ENCODE results near the gene TBC1D25.

The TBC1D25 gene

DNA sequence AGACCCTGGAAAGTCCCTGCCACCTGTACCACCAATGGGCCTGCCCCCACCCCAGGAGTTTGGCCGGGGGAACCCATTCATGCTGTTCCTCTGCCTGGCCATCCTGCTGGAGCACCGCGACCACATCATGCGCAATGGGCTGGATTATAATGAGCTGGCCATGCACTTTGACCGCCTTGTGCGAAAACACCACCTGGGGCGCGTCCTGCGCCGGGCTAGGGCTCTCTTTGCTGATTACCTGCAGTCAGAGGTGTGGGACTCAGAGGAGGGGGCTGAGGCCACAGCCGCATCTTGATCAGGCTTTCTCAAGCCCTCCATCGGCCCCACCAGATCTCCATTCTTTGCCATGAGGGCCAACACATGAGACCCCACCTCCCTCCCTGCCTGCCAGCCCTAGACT is 21.2 kb downstream of the TBC1D25 start:
- no peak for DNase-seq (ENCODE audit: low read depth)

- DNase-seq (ENCODE audit: low read depth): peak; percentile 17
Measured at GRCh38 chrX:48569958-48570357, 30.4 kb downstream of the TBC1D25 start.

- no peak for DNase-seq (ENCODE audit: low read depth)
Measured at GRCh38 chrX:48573690-48574269, 34.3 kb downstream of the TBC1D25 start.

DNA sequence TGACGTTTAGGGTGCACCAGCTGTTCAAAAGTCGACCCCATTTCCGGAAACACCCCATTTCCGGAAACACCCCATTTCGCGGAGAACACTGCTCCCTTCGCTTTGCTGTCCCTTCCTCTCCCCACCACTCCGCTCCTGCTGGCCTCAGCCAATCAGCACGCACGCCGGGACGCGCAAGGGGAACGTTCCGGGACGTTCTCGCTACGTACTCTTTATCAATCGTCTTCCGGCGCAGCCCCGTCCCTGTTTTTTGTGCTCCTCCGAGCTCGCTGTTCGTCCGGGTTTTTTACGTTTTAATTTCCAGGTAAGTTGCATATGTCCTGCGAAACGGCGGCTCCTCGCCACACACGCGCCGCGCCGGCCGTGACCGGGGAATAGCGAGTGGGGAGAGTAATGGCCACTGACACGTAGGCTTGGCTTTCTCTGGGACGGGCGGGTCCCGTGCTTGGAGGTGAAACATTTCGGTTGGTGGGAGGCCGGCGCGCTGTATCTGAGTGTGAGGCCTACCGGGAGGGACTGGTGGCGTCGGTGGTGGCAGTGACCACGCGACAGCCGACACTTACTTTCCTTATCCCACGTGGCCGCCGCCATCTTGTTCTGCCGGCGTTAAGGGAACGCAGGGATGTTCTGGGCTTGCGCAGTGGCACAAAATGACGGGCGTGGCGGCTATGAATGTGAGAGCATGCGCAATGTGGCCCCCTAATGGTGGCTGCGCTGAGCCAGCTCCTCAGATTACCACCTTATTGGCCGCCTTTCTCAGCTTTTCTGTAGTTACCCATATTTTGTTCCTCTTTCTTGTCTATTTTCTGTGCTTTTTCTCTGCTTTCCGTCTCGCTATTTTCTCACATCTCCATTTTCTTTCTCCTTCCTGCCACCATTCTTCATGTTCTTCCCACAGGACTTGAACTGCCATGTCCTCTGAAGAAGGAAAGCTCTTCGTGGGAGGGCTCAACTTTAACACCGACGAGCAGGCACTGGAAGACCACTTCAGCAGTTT is 35.1 kb downstream of the TBC1D25 start, which contains the start of gene RBM3:
Gene RBM3 (plus strand): TSS at position 215 of the 997 bp plus-strand sequence. CDS start 697 bp downstream, at position 912.
- DNase-seq (ENCODE audit: low read depth): peak; percentile 70

- DNase-seq (ENCODE audit: low read depth): no peak
Measured at GRCh38 chrX:48575642-48576041, 36.1 kb downstream of the TBC1D25 start.

DNA sequence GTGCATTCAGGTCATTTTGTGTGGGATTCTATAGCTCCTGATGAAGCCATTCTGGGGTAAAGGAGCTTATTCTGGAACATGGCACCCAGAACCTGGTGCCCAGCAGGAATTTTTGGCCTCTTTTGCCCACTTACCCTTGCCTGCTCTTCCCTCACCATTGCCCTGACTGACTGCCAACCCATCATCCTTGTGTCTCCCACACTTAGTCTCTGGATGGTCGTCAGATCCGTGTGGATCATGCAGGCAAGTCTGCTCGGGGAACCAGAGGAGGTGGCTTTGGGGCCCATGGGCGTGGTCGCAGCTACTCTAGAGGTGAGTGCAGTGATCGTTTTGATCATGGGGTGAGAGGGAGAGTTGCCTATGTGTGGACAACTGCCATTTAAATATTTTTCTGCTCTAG is 36.6 kb downstream of the TBC1D25 start:
- no peak for DNase-seq (ENCODE audit: low read depth)

GRCh38 chrX:48578661-48579128 is 39.2 kb downstream of the TBC1D25 start:
- DNase-seq (ENCODE audit: low read depth): no peak

DNA sequence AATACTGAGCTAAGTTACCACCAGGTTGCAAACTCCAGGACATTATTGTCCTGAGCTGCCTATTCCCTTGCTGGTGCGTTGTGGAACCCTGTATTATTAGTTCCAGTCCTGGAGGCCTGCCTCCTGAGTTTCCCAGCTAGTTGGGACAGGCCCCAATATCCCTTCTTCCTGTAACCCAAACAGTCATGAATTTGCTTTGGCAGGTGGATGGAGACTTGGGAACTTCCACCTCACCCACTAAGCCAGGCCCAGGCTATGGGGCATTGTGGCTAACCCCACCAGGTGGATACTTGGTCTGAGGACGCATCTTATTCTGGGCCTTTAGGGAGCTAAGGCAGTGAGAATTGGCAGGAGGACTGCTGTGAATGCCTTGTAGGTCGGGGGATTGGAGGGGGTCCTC is 39.7 kb downstream of the TBC1D25 start:
- no peak for DNase-seq (ENCODE audit: low read depth)

GRCh38 chrX:48580662-48581061 is 41.1 kb downstream of the TBC1D25 start:
- DNase-seq (ENCODE audit: low read depth): no peak

DNA sequence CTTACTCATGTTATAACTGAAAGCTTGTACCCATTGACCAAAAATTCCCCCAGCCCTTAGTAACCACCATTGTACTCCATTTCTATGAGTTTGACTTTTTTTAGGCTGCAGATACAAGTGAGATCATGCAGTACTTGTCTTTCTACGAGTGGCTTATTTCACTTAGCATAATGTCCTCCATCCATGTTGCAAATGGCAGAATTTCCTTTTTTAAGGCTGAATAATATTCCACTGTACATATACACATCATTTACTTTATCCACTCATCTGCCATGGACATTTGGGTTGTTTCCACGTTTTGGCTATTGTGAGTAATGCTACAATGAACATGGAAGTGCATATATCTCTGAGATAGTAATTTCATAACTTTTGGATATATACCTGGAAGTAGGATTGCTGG is 45.2 kb downstream of the TBC1D25 start:
- no peak for DNase-seq (ENCODE audit: low read depth)

DNA sequence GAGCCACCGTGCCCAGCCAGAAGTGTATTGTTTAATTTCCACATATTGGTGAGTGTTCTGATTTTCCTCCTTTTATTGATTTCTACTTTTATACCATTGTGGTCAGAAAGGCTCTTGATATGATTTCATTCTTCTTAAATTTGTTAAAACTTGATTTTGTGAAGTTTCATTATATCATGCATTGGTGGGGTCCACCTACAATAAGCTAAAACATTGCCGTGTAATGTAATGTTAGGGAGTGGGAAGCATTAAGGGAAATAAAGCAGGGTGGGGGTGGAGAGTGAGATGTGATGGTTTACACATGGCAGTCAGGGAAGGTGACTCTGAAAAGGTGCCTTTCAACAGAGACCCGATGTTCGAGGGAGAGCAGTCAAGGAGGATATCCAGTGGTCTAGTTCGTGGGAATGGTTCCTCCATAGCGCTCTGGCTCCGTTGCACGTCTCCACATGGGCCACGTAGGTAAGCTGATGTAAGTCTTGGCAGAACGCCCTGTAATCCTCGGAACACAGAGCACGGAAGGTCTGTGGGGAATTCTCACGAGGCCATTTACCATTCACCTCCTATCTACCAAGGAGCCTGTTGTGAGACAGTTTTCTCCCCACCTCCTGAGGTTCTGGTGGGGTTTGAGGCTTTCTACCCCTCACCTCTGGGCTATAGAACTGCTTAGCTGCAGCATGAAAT is 50.1 kb downstream of the TBC1D25 start:
- no peak for DNase-seq (ENCODE audit: low read depth)

DNA sequence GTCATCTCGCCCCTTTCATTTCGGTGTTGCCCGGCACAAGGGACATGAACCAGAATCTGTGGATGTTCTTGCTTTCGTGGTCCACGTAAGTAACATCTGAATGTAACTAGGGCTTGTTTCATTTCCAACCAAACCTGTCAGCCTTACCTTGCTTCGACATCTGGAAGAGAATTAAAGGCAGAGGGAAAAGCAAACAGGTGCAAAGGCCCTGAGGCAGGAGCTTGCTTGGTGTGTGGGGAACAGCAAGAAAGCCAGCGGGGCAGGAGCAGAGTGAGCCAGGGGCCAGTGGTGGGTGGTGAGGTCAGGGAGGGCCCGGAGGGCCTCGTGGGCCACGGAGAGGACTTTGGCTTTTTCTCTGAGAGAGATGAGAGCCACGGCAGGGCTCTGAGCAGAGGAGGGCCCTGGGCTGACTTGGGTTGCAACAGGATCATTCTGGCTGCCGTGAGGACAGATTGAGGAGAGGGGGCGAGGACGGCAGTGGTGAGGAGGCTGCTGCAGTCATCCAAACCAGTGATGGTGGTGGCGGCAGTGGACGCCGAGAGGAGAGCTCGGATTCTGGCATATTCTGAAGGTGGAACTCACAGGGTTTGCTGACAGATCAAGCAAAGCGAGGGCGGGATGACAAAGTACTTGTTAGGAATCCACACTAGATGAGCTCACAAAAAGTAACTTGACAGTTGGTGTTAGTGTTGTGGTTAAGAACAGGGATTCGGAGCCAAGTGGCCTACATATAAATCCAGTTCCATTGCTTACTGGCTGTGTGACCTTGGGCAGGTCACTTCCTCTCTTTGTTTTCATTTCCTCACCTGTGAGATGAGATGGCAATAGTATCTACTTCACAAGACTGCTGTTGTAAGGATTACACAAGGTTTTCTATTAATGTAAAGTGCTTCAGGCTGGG is 50.9 kb downstream of the TBC1D25 start:
- DNase-seq (ENCODE audit: low read depth): no peak

DNA sequence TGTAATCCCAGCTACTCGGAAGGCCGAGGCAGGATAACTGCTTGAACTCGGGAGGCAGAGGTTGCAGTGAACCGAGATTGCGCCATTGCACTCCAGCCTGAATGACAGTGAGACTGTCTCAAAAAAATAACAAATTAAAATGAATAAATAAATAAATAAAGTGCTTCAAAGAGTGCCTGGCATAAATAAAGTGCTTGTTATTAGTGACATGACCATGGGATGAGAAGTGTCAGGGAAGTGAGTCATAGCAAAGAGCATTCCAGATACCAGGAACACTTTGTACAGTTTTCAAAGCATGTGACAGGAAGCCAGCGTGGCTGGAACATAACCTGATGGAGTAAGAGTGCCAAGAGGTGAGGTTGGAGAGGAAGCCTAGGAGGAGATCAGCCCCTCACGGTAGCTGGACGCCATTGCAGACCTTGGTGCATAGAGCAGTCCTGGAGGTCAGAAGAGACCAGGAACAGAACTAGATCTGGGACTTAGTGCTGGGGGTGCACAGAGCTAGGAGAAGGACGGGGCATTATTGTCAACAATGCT is 51.8 kb downstream of the TBC1D25 start:
- DNase-seq (ENCODE audit: low read depth): peak; percentile 27

- DNase-seq (ENCODE audit: low read depth): no peak
Measured at GRCh38 chrX:48592971-48593370, 53.5 kb downstream of the TBC1D25 start.

DNA sequence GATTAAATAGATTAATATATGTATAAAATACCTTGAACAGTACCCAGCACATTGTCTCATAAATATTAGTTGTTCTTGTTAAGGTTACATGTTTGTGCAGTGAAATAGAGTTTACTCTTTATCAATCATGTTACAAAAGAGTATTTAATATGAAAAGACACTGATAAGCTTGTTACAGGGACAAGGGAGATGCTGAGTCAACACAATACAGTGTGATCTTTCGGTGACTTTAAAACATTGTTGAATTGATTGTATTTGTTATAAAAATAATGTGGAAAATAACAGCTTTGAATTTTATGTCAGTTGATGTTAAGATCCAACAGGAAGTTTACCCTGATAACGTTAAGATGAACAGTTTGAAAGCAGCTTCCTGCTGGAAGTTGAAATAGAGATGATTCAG is 56.4 kb downstream of the TBC1D25 start:
- DNase-seq (ENCODE audit: low read depth): no peak

GRCh38 chrX:48597353-48598264 is 58.1 kb downstream of the TBC1D25 start, which contains the start of gene WDR13:
Gene WDR13, plus strand, starts transcription at chrX:48597492. Its CDS starts 505 bp downstream, at chrX:48597997.
- DNase-seq (ENCODE audit: low read depth): peak; percentile 75

DNA sequence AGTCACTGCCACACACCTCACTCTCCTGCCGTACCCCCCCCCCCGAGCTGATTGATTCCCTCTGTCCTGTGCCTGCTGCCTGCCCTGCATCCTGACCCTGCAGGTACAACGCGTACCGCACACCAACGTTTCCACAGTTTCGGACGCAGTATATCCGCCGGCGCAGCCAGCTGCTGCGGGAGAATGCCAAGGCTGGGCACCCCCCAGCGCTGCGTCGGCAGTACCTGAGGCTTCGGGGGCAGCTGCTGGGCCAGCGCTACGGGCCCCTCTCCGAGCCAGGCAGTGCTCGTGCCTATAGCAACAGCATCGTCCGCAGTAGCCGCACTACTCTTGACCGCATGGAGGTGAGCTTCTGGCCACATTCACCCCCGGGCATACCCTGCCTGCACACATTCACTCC is 59.1 kb downstream of the TBC1D25 start:
- DNase-seq (ENCODE audit: low read depth): no peak

GRCh38 chrX:48599341-48599740 is 59.8 kb downstream of the TBC1D25 start:
- DNase-seq (ENCODE audit: low read depth): no peak

DNA sequence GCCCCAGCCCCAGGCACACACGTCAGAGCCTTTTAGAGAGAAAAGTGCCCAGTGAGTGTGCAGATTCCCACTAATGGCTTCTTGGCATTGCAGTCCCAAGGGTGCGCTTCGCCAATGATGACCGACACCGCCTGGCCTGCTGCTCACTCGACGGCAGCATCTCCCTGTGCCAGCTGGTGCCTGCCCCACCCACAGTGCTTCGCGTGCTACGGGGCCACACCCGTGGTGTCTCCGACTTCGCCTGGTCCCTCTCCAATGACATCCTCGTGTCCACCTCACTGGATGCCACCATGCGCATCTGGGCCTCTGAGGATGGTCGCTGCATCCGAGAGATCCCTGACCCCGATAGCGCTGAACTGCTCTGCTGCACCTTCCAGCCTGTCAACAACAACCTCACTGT is 60.7 kb downstream of the TBC1D25 start:
- DNase-seq (ENCODE audit: low read depth): no peak
